A673 (cell line): ENCODE results near the gene VPS72. TPM values are rescaled to one million over a fixed set of nuclear protein-coding genes. Genes with fewer than 3 reads are reported as not detected.
"Not testable (repeated sequence)": the region's sequence is repeated elsewhere in the genome, so short reads cannot be mapped to it uniquely, and the experiment has no call there.

ENCODE experiments used
- BruUV-seq: library from RNA; stranded (reverse); fragments of 400-500 nt; replicated peaks from 2 replicates; lab custom pipeline; 2021; lab: Mats Ljungman, UMichigan
- CTCF ChIA-PET: fragments of 300-600 bp; sonication (Branson Sonifier 250); formaldehyde crosslinking; loops from one replicate; lab custom pipeline; 2022; ENCODE audit warnings: antibody characterized with exemption; lab: Charles Lee
- POLR2A ChIA-PET: fragments of 300-600 bp; sonication (Branson Sonifier 250); formaldehyde crosslinking; loops from one replicate; lab custom pipeline; 2022; ENCODE audit warnings: antibody characterized with exemption; ENCODE audit not compliant: low non-redundant PET; lab: Charles Lee
- DNase-seq: peaks from one replicate; pipeline ENCODE4 v3.0.0-alpha.2; 2015; ENCODE audit warnings: low spot score
- H3K27ac ChIP-seq: fragments of 200-600 bp; sonication (generic); 2 replicates; pipeline ENCODE4 v1.5.1; 2016; ENCODE audit warnings: mixed run types, low read depth, mild to moderate bottlenecking, mixed read lengths, antibody characterized with exemption, low read length; ENCODE audit not compliant: poor library complexity, severe bottlenecking
- H3K27me3 ChIP-seq: fragments of 200-600 bp; sonication (generic); replicated peaks from 2 replicates; pipeline ENCODE4 v1.6.1; 2017; ENCODE audit warnings: mixed run types, low read depth, mild to moderate bottlenecking, mixed read lengths, antibody characterized with exemption, low read length; ENCODE audit not compliant: insufficient read depth, poor library complexity
- H3K36me3 ChIP-seq: fragments of 200-600 bp; sonication (generic); 2 replicates; pipeline ENCODE4 v1.6.1; 2016; ENCODE audit warnings: mixed run types, mild to moderate bottlenecking, mixed read lengths, antibody characterized with exemption, low read length; ENCODE audit not compliant: insufficient read depth, poor library complexity, severe bottlenecking
- H3K4me1 ChIP-seq: fragments of 200-600 bp; sonication (generic); 2 replicates; pipeline ENCODE4 v1.6.1; 2017; ENCODE audit warnings: mixed run types, mild to moderate bottlenecking, mixed read lengths, antibody characterized with exemption, low read length; ENCODE audit not compliant: insufficient read depth, poor library complexity, severe bottlenecking
- H3K4me3 ChIP-seq: fragments of 200-600 bp; sonication (generic); 2 replicates; pipeline ENCODE4 v1.5.1; 2016; ENCODE audit warnings: low read depth, mixed run types, mild to moderate bottlenecking, mixed read lengths, low read length; ENCODE audit not compliant: poor library complexity, severe bottlenecking
- H3K9me3 ChIP-seq: fragments of 200-600 bp; sonication (generic); 2 replicates; pipeline ENCODE4 v1.6.1; 2016; ENCODE audit warnings: mixed run types, low read depth, mild to moderate bottlenecking, mixed read lengths, antibody characterized with exemption, low read length; ENCODE audit not compliant: poor library complexity, severe bottlenecking
- CTCF ChIP-seq: fragments of 300-800, 200-600 bp; sonication (generic); conservative IDR thresholded peaks from 2 replicates; pipeline ENCODE4 v1.5.1; 2017; ENCODE audit warnings: low read depth, mild to moderate bottlenecking, antibody characterized with exemption, low read length, moderate library complexity, mixed read lengths
- EZH2 ChIP-seq: fragments of 200-600 bp; sonication (generic); IDR thresholded peaks from 2 replicates; pipeline ENCODE4 v1.6.1; 2017; ENCODE audit warnings: borderline replicate concordance, low read depth, mild to moderate bottlenecking, mixed read lengths, antibody characterized with exemption, low read length; ENCODE audit not compliant: poor library complexity, severe bottlenecking
- intact Hi-C: fragments of 100-400 bp; cut with micrococcal nuclease; formaldehyde crosslinking; loops from one replicate; pipeline ENCODE4 v1.10.0; 2022; ENCODE audit not compliant: unreplicated experiment
- total RNA-seq: library from RNA; stranded (reverse); gene quantifications from 2 replicates; pipeline ENCODE4 v1.2.3, GENCODE V29; 2021

The VPS72 gene
- total RNA-seq, 1 experiment from 2014 or later: 113 TPM

- TF ChIP-seq EZH2 (no peak), CTCF (no peak)
- peaks cover 6% of the 10 kb centered on the region for H3K4me1 ChIP-seq
- peak; percentile 99 for DNase-seq
- intact Hi-C loops: loop anchor here (1.0 kb wide), 1 partner anchor 53 kb away; no protein-coding TSS in a partner anchor
- BruUV-seq: TSS peak; percentile 68
- POLR2A ChIA-PET: no interaction called here
- H3K9me3 ChIP-seq: no peaks in the 10 kb centered on the region
- peak within 1 kb of the TSS; percentile 90 for H3K27ac ChIP-seq
- H3K4me3 ChIP-seq: peak within 1 kb of the TSS; percentile 68
- H3K36me3 ChIP-seq: peaks cover 20% of the 10 kb centered on the region
- no peaks in the 10 kb centered on the region for H3K27me3 ChIP-seq
- CTCF ChIA-PET: interaction anchor here (0.6 kb wide), 1 partner anchor 205 kb away, joined by 4 read pairs; no protein-coding TSS in a partner anchor
Observed at GRCh38 chr1:151198254-151199127, 8.5 kb upstream of the VPS72 start, which contains the start of gene PIP5K1A. PIP5K1A (plus strand) TSS chr1:151198552; CDS start chr1:151198997, 445 bp downstream.

- ChIA-PET CTCF (no interaction called here), POLR2A (no interaction called here)
- Histone ChIP-seq H3K4me1 (peaks cover 6% of the 10 kb centered on the region), H3K4me3 (peak overlapping the region; percentile 68), H3K27ac (peak overlapping the region; percentile 90), H3K27me3 (no peaks in the 10 kb centered on the region), H3K36me3 (peaks cover 14% of the 10 kb centered on the region), H3K9me3 (no peaks in the 10 kb centered on the region)
- DNase-seq: no peak
- no TSS peak for BruUV-seq
- intact Hi-C loops: loop anchor here (1.0 kb wide), 1 partner anchor 53 kb away; no protein-coding TSS in a partner anchor
- TF ChIP-seq EZH2 (no peak), CTCF (no peak)
Observed at GRCh38 chr1:151197863-151198253, 7.9 kb upstream of the VPS72 start.

- Histone ChIP-seq H3K9me3 (no peaks in the 10 kb centered on the region), H3K4me3 (peak overlapping the region; percentile 45), H3K36me3 (no peaks in the 10 kb centered on the region), H3K27me3 (no peaks in the 10 kb centered on the region), H3K27ac (peak overlapping the region; percentile 67), H3K4me1 (no peaks in the 10 kb centered on the region)
- TF ChIP-seq EZH2: no peak
- peak; percentile 75 for TF ChIP-seq CTCF
- peak; percentile 95 for DNase-seq
- intact Hi-C loops: loop anchor here (1.0 kb wide), 1 partner anchor 145 kb away; no protein-coding TSS in a partner anchor
- BruUV-seq: no TSS peak
- ChIA-PET CTCF (interaction anchor here (0.7 kb wide), 1 partner anchor 56 kb away, joined by 3 read pairs; no protein-coding TSS in a partner anchor), POLR2A (no interaction called here)
Observed at GRCh38 chr1:151196292-151196800, 6.3 kb upstream of the VPS72 start.

- H3K4me3 ChIP-seq: peak overlapping the region; percentile 45
- not testable (repeated sequence) for BruUV-seq
Observed at GRCh38 chr1:151194894-151195594, 5.0 kb upstream of the VPS72 start.

More at GRCh38 chr1:151194894-151195594, 5.0 kb upstream of the VPS72 start:
- H3K27me3 ChIP-seq, CTCF ChIA-PET, H3K9me3 ChIP-seq, H3K36me3 ChIP-seq, intact Hi-C loops, H3K4me1 ChIP-seq: not testable (repeated sequence)
- peak overlapping the region; percentile 67 for H3K27ac ChIP-seq
- DNase-seq: peak; percentile 72
- POLR2A ChIA-PET: interaction anchor here (0.6 kb wide), 2 partner anchors 87 to 202 kb away, joined by 3 to 4 read pairs; no protein-coding TSS in a partner anchor
